T-cell (primary cell): Measurements from ENCODE around the gene NTPCR. TPM values are rescaled to one million over a fixed set of nuclear protein-coding genes. Genes with fewer than 3 reads are reported as not detected.
A peak's percentile ranks its signal among the peaks of the same experiment; 100 is the strongest.
"Not testable (repeated sequence)": the region's sequence is repeated elsewhere in the genome, so short reads cannot be mapped to it uniquely, and the experiment has no call there.

Experiments used
- ATAC-seq, 4 experiments: fragments of 200-7000 bp in 3 of 4; fragments of 150-1000 bp in 1 of 4; cut with Tn5 transposase; replicated peaks in 1 of 4; 1 replicate in 3 of 4; 2 replicates in 1 of 4; pipeline ENCODE4 v1.10.0; 2021; ENCODE audit warnings: moderate library complexity in 3 of 4, mild to moderate bottlenecking in 2 of 4, moderate number of reproducible peaks in 1 of 4
- CTCF ChIA-PET, 2 donors: fragments of 300-600 bp; sonication (Branson Sonifier 250); formaldehyde crosslinking; loops; one replicate each; lab custom pipeline; 2022; ENCODE audit warnings: antibody characterized with exemption in 2 of 2; lab: Charles Lee
- POLR2A ChIA-PET, 2 donors: fragments of 300-600 bp; sonication (Branson Sonifier 250); formaldehyde crosslinking; loops; one replicate each; lab custom pipeline; 2022; ENCODE audit warnings: antibody characterized with exemption in 2 of 2; lab: Charles Lee
- DNase-seq, 35 experiments: peaks; one replicate each; pipeline versions ENCODE4 v3.0.0 to v3.0.0-alpha.2; 2013 to 2023
- H3K27ac ChIP-seq: one replicate; pipeline ENCODE4 v1.5.1; 2013; ENCODE audit warnings: low read length
- H3K27me3 ChIP-seq, 2 experiments: replicated peaks in 1 of 2; 1 replicate in 1 of 2; 2 replicates in 1 of 2; pipeline versions ENCODE4 v1.6.1 to v1.7.0; 2013; ENCODE audit warnings: low read length in 1 of 2, mixed read lengths in 1 of 2; ENCODE audit not compliant: control insufficient read depth in 2 of 2, insufficient read depth in 2 of 2; ENCODE audit errors: extremely low read depth in 1 of 2
- H3K36me3 ChIP-seq, 2 donors: 1 replicate in 1 of 2; 2 replicates in 1 of 2; pipeline versions ENCODE4 v1.6.1 to v1.7.0; 2013; ENCODE audit warnings: low read length in 1 of 2; ENCODE audit not compliant: control insufficient read depth in 2 of 2, insufficient read depth in 1 of 2; ENCODE audit errors: extremely low read depth in 1 of 2
- H3K4me1 ChIP-seq, 2 experiments: 1 replicate in 1 of 2; 2 replicates in 1 of 2; pipeline versions ENCODE4 v1.6.1 to v1.7.0; 2013; ENCODE audit warnings: low read length in 2 of 2, mixed read lengths in 1 of 2; ENCODE audit not compliant: insufficient read depth in 2 of 2, control insufficient read depth in 1 of 2; ENCODE audit errors: extremely low read depth in 1 of 2
- H3K4me3 ChIP-seq, 2 donors: 1 replicate in 1 of 2; 2 replicates in 1 of 2; pipeline versions ENCODE4 v1.5.1 to v1.7.0; 2013; ENCODE audit warnings: mild to moderate bottlenecking in 2 of 2, low read length in 1 of 2, moderate library complexity in 1 of 2; ENCODE audit not compliant: control insufficient read depth in 1 of 2; ENCODE audit errors: extremely low read depth in 1 of 2
- H3K9me3 ChIP-seq: 2 replicates; pipeline ENCODE4 v1.7.0; 2013
- H3K27ac Mint-ChIP-seq, 2 donors: one replicate each; pipeline ENCODE4 v1.8.0; 2020 to 2021; ENCODE audit warnings: mild to moderate bottlenecking in 2 of 2, mixed read lengths in 2 of 2
- H3K27me3 Mint-ChIP-seq, 2 donors: one replicate each; pipeline ENCODE4 v1.8.0; 2021 to 2022; ENCODE audit warnings: mixed read lengths in 2 of 2
- H3K36me3 Mint-ChIP-seq: one replicate; pipeline ENCODE4 v1.8.0; 2021; ENCODE audit warnings: mixed read lengths
- H3K4me1 Mint-ChIP-seq, 3 donors: one replicate each; pipeline ENCODE4 v1.8.0; 2020 to 2022; ENCODE audit warnings: mixed read lengths in 3 of 3, mild to moderate bottlenecking in 1 of 3
- H3K4me3 Mint-ChIP-seq, 3 donors: one replicate each; pipeline ENCODE4 v1.8.0; 2020 to 2022; ENCODE audit warnings: mild to moderate bottlenecking in 3 of 3, mixed read lengths in 3 of 3, moderate library complexity in 3 of 3
- H3K9me3 Mint-ChIP-seq, 3 donors: one replicate each; pipeline ENCODE4 v1.8.0; 2020 to 2022; ENCODE audit warnings: mixed read lengths in 3 of 3
- WGBS: methylation state at CpG from one replicate; pipeline ENCODE4 v1.1.5; 2013; ENCODE audit warnings: missing lambda C conversion rate; ENCODE audit not compliant: insufficient coverage; 5-methylcytosine and 5-hydroxymethylcytosine counted together
- total RNA-seq, 35 experiments: library from RNA in 6 of 35; stranded (reverse) in 6 of 35; fragments of 120-200 nt in 1 of 35; gene quantifications; one replicate each; pipeline versions ENCODE4 v1.2.1 to v1.2.4 and lab custom pipeline; 2013 to 2026

Gene NTPCR
- total RNA-seq, 5 donors from 2014 or later (not counting 1 experiment from before 2014, with no cell fraction given): 13.6 to 24.5 (median 17.3) TPM

DNA sequence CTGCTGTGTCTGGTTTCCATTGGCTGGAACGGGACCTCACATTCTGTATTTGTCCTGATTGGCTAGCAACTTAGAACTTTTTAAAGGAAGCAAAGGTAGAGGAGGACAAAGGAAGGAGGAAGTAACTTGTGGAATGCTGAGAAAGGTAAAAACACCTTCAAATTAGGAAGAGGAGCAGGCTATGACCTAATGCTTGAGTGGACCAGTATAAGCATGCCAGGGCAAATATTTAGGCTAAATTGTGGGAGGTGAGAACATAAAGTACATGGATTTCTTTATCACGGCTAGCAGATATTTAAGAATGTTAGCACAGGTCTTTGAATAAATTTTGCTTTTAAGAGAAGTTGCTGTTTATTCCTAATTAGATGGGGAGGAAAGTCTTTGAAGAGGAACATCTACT lies 36.1 kb upstream of the NTPCR start:
- CTCF ChIA-PET, H3K36me3 Mint-ChIP-seq, H3K4me3 Mint-ChIP-seq, H3K27me3 Mint-ChIP-seq, H3K27ac Mint-ChIP-seq, H3K36me3 ChIP-seq, H3K9me3 ChIP-seq, ATAC-seq, H3K4me3 ChIP-seq, H3K27ac ChIP-seq, H3K9me3 Mint-ChIP-seq, H3K27me3 ChIP-seq, DNase-seq, POLR2A ChIA-PET: not testable (repeated sequence)
- H3K4me1 Mint-ChIP-seq: peaks cover 21 to 23% (median 22%) of the 10 kb centered on the region in 3 donors
- H3K4me1 ChIP-seq: peaks cover 12 to 14% of the 10 kb centered on the region in 2 experiments
- 100% methylated on average over 1 of the region's 2 CpGs for WGBS

DNA sequence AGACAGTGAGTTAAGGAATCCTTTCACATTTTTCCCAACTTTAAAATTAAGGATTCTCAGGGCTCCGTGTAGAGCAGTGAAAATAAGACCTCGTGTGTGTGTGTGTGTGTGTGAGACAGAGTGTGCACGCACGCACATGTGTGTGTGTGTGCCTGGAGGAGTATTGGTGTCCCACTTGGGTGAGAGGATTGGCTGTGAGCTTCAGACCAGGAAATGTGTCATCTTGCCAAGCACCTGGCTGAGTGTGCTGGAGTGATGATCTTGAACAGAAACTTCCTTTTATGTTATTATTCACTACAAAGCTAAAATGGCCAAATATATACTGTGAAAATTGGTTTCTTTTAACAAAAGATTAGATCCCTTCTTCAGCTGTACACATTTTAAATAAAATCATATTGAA lies 35.2 kb upstream of the NTPCR start:
- H3K4me1 ChIP-seq: peaks cover 5 to 6% of the 10 kb centered on the region in 2 experiments
- ATAC-seq: no peak
- peaks cover 0 to 4% of the 10 kb centered on the region in 2 donors for H3K27me3 Mint-ChIP-seq
- WGBS: 97% methylated on average over 3 of the region's 4 CpGs
- no peaks in the 10 kb centered on the region for H3K36me3 ChIP-seq
- H3K27ac ChIP-seq: no peak overlapping the region
- no peak overlapping the region for H3K4me3 Mint-ChIP-seq
- H3K36me3 Mint-ChIP-seq: no peaks in the 10 kb centered on the region
- no peak overlapping the region for H3K4me3 ChIP-seq
- DNase-seq: no peak
- peaks cover 11 to 16% (median 14%) of the 10 kb centered on the region in 3 donors for H3K4me1 Mint-ChIP-seq
- no peak overlapping the region for H3K27ac Mint-ChIP-seq
- H3K9me3 ChIP-seq: no peaks in the 10 kb centered on the region
- no peaks in the 10 kb centered on the region for H3K9me3 Mint-ChIP-seq
- CTCF ChIA-PET: no interaction called here
- POLR2A ChIA-PET: no interaction called here
- no peaks in the 10 kb centered on the region for H3K27me3 ChIP-seq

GRCh38 chr1:232917053-232917452 lies 33.4 kb upstream of the NTPCR start:
- CTCF ChIA-PET: no interaction called here

DNA sequence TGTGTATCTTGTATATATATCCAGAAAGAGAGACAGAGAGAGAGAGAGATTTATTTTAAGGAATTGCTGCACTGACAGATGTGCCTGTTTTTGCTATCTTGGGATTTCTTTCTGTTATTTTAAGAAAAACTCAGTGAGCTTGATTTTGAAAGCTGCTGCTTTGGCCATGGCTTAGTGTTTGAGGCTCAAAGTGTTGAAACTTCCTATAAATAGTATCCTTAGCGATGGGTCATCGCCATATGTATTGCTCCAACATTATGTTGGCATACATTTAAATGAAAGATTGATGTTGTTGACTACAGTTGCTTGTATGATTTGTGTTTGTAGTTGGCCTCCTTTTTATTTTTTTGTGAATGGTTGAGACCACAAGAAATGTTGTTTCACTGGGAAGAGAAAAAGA lies 29.0 kb upstream of the NTPCR start:
- peaks cover 25 to 39% of the 10 kb centered on the region in 2 experiments for H3K4me1 ChIP-seq
- DNase-seq: no peak
- CTCF ChIA-PET: no interaction called here
- ATAC-seq: no peak
- Mint-ChIP-seq H3K9me3 (no peaks in the 10 kb centered on the region), H3K4me3 (no peak overlapping the region), H3K4me1 (peaks cover 35 to 58% (median 36%) of the 10 kb centered on the region in 3 donors), H3K27me3 (no peaks in the 10 kb centered on the region), H3K36me3 (no peaks in the 10 kb centered on the region), H3K27ac (peak overlapping the region in 1 of 2 donors; percentile 78)
- WGBS: no CpG with 5 or more reads among the region's 2 CpGs
- H3K36me3 ChIP-seq: no peaks in the 10 kb centered on the region
- H3K27me3 ChIP-seq: no peaks in the 10 kb centered on the region
- H3K9me3 ChIP-seq: no peaks in the 10 kb centered on the region
- POLR2A ChIA-PET: no interaction called here
- H3K4me3 ChIP-seq: no peak overlapping the region
- H3K27ac ChIP-seq: no peak overlapping the region

More at GRCh38 chr1:232917053-232917452, 33.4 kb upstream of the NTPCR start:
- POLR2A ChIA-PET: no interaction called here
- Mint-ChIP-seq H3K9me3 (no peaks in the 10 kb centered on the region), H3K4me3 (no peak overlapping the region), H3K27me3 (peaks cover 0 to 4% of the 10 kb centered on the region in 2 donors), H3K27ac (no peak overlapping the region), H3K36me3 (no peaks in the 10 kb centered on the region), H3K4me1 (peaks cover 0 to 17% (median 1%) of the 10 kb centered on the region in 3 donors)
- no peaks in the 10 kb centered on the region for H3K27me3 ChIP-seq
- no peaks in the 10 kb centered on the region for H3K36me3 ChIP-seq
- no peak overlapping the region for H3K27ac ChIP-seq
- no peak for ATAC-seq
- H3K4me3 ChIP-seq: no peak overlapping the region
- no peaks in the 10 kb centered on the region for H3K4me1 ChIP-seq
- no peaks in the 10 kb centered on the region for H3K9me3 ChIP-seq
- 73% methylated on average over 2 of the region's 3 CpGs for WGBS
- no peak for DNase-seq

GRCh38 chr1:232922485-232922884 lies 27.9 kb upstream of the NTPCR start:
- Mint-ChIP-seq H3K4me3 (peak overlapping the region in 1 of 3 donors; percentile 69), H3K9me3 (no peaks in the 10 kb centered on the region), H3K27me3 (no peaks in the 10 kb centered on the region), H3K4me1 (peaks cover 35 to 65% (median 43%) of the 10 kb centered on the region in 3 donors), H3K27ac (peak overlapping the region; percentile 18 to 97), H3K36me3 (no peaks in the 10 kb centered on the region)
- DNase-seq: no peak
- H3K36me3 ChIP-seq: no peaks in the 10 kb centered on the region
- H3K27me3 ChIP-seq: no peaks in the 10 kb centered on the region
- H3K9me3 ChIP-seq: no peaks in the 10 kb centered on the region
- peaks cover 25 to 41% of the 10 kb centered on the region in 2 experiments for H3K4me1 ChIP-seq
- H3K4me3 ChIP-seq: no peak overlapping the region
- no peak for ATAC-seq
- POLR2A ChIA-PET: no interaction called here
- H3K27ac ChIP-seq: peak overlapping the region; percentile 75
- 89% methylated on average over 2 of the region's 2 CpGs for WGBS
- CTCF ChIA-PET: interaction anchor here in 1 of 2 donors (0.6 kb wide), 1 partner anchor 344 kb away, joined by 3 read pairs; no protein-coding TSS in a partner anchor

GRCh38 chr1:232923739-232924386 lies 26.5 kb upstream of the NTPCR start:
- no peaks in the 10 kb centered on the region for H3K27me3 ChIP-seq
- peak in 34 of 35 experiments; percentile 13 to 81 (median 32) for DNase-seq
- H3K4me3 ChIP-seq: peak overlapping the region in 1 of 2 donors; percentile 10
- ChIA-PET CTCF (interaction anchor here in 1 of 2 donors (0.8 to 1.2 kb wide), 4 partner anchors 11 to 102 kb away, joined by 3 read pairs; no protein-coding TSS in a partner anchor), POLR2A (interaction anchor here in 1 of 2 donors (0.6 kb wide), 1 partner anchor 110 kb away, joined by 4 read pairs; no protein-coding TSS in a partner anchor)
- H3K9me3 ChIP-seq: no peaks in the 10 kb centered on the region
- peak; percentile 95 to 98 (median 97) for ATAC-seq
- no peaks in the 10 kb centered on the region for H3K36me3 ChIP-seq
- Mint-ChIP-seq H3K9me3 (no peaks in the 10 kb centered on the region), H3K27me3 (no peaks in the 10 kb centered on the region), H3K27ac (peak overlapping the region; percentile 95 to 97), H3K4me3 (peak overlapping the region; percentile 48 to 69 (median 56)), H3K4me1 (peaks cover 35 to 67% (median 45%) of the 10 kb centered on the region in 3 donors), H3K36me3 (no peaks in the 10 kb centered on the region)
- WGBS: 17% methylated on average over 1 of the region's 4 CpGs
- peak overlapping the region; percentile 75 for H3K27ac ChIP-seq
- H3K4me1 ChIP-seq: peaks cover 25 to 41% of the 10 kb centered on the region in 2 experiments
